Measurements from ENCODE around the gene FMO5. TPM values are rescaled to one million over a fixed set of nuclear protein-coding genes. Genes with fewer than 3 reads are reported as not detected.

Gene FMO5
- total RNA-seq, 2 donors from 2014 or later: 0.86 to 1.1 TPM

GRCh38 chr1:147172168-147173016, 52.7 kb downstream of the FMO5 start, which contains the start of gene PRKAB2:
Gene PRKAB2, minus strand, starts transcription at chr1:147172470. Its CDS starts 326 bp downstream, at chr1:147172144.
- Histone ChIP-seq H3K27me3 (no peaks in the 10 kb centered on the region), H3K36me3 (no peaks in the 10 kb centered on the region), H3K4me3 (peak within 1 kb of the TSS; percentile 90 to 94), H3K27ac (peak within 1 kb of the TSS; percentile 96 to 97), H3K9me3 (no peaks in the 10 kb centered on the region), H3K4me1 (peaks cover 0 to 38% of the 10 kb centered on the region in 2 donors)
- peak; percentile 90 to 95 for TF ChIP-seq CTCF (IDR thresholded peaks at IDR 0.05)
- DNase-seq (ENCODE audit: low spot score): peak; percentile 95

GRCh38 chr1:147171399-147172167, 53.6 kb downstream of the FMO5 start:
- TF ChIP-seq CTCF (IDR thresholded peaks at IDR 0.05): no peak
- H3K9me3 ChIP-seq: no peaks in the 10 kb centered on the region
- H3K27me3 ChIP-seq: no peaks in the 10 kb centered on the region
- peak overlapping the region; percentile 96 to 97 for H3K27ac ChIP-seq
- H3K4me1 ChIP-seq: peaks cover 0 to 38% of the 10 kb centered on the region in 2 donors
- no peak for DNase-seq (ENCODE audit: low spot score)
- H3K36me3 ChIP-seq: peaks cover 2% of the 10 kb centered on the region
- peak overlapping the region; percentile 90 to 94 for H3K4me3 ChIP-seq

GRCh38 chr1:147169840-147170674, 55.1 kb downstream of the FMO5 start:
- H3K27me3 ChIP-seq: no peaks in the 10 kb centered on the region
- peaks cover 12% of the 10 kb centered on the region for H3K36me3 ChIP-seq
- no peak overlapping the region for H3K4me3 ChIP-seq
- H3K9me3 ChIP-seq: no peaks in the 10 kb centered on the region
- TF ChIP-seq CTCF (IDR thresholded peaks at IDR 0.05): no peak
- DNase-seq (ENCODE audit: low spot score): no peak
- peak overlapping the region; percentile 6 to 97 for H3K27ac ChIP-seq
- peaks cover 0 to 38% of the 10 kb centered on the region in 2 donors for H3K4me1 ChIP-seq

- Histone ChIP-seq H3K4me3 (no peak overlapping the region), H3K27ac (peak overlapping the region in 1 of 2 donors; percentile 97), H3K27me3 (no peaks in the 10 kb centered on the region), H3K4me1 (peaks cover 0 to 34% of the 10 kb centered on the region in 2 donors), H3K36me3 (peaks cover 12% of the 10 kb centered on the region), H3K9me3 (no peaks in the 10 kb centered on the region)
- no peak for DNase-seq (ENCODE audit: low spot score)
- TF ChIP-seq CTCF (IDR thresholded peaks at IDR 0.05): no peak
Observed at GRCh38 chr1:147169171-147169570, 56.0 kb downstream of the FMO5 start.

- no peak for DNase-seq (ENCODE audit: low spot score)
- no peak overlapping the region for H3K4me3 ChIP-seq
- TF ChIP-seq CTCF (IDR thresholded peaks at IDR 0.05): no peak
- H3K36me3 ChIP-seq: peaks cover 12% of the 10 kb centered on the region
- no peaks in the 10 kb centered on the region for H3K9me3 ChIP-seq
- no peaks in the 10 kb centered on the region for H3K27me3 ChIP-seq
- no peak overlapping the region for H3K27ac ChIP-seq
- H3K4me1 ChIP-seq: peaks cover 0 to 29% of the 10 kb centered on the region in 2 donors
Observed at GRCh38 chr1:147168626-147169058, 56.5 kb downstream of the FMO5 start.

Data from right atrium auricular region (tissue), 2 donors.